HEK293T (cell line): ENCODE data around the gene BTN3A1.

Experiments used
- CTBP1 ChIP-seq: fragments of 450-650 bp; IDR thresholded peaks from 2 replicates; pipeline ENCODE4 v1.6.1; 2016; ENCODE audit warnings: borderline replicate concordance
- ELF4 ChIP-seq: fragments of 450-650 bp; IDR thresholded peaks from 2 replicates; pipeline ENCODE4 v1.6.1; 2017; ENCODE audit warnings: antibody characterized with exemption
- FOXK2 ChIP-seq: fragments of 450-650 bp; IDR thresholded peaks from 2 replicates; pipeline ENCODE4 v1.6.1; 2016; ENCODE audit warnings: mild to moderate bottlenecking
- FOXM1 ChIP-seq: fragments of 450-650 bp; IDR thresholded peaks from 2 replicates; pipeline ENCODE4 v1.6.1; 2017; ENCODE audit warnings: mild to moderate bottlenecking, borderline replicate concordance
- HDGF ChIP-seq: fragments of 450-650 bp; IDR thresholded peaks from 2 replicates; pipeline ENCODE4 v1.6.1; 2017; ENCODE audit warnings: antibody characterized with exemption, borderline replicate concordance
- L3MBTL2 ChIP-seq: fragments of 450-650 bp; conservative IDR thresholded peaks from 2 replicates; pipeline ENCODE4 v1.6.1; 2016; ENCODE audit warnings: mild to moderate bottlenecking
- PKNOX1 ChIP-seq: fragments of 450-650 bp; IDR thresholded peaks from 2 replicates; pipeline ENCODE4 v1.6.1; 2016
- SP1 ChIP-seq: fragments of 450-650 bp; IDR thresholded peaks from 2 replicates; pipeline ENCODE4 v1.6.1; 2017
- SUZ12 ChIP-seq: fragments of 450-650 bp; IDR thresholded peaks from 2 replicates; pipeline ENCODE4 v1.6.1; 2016; ENCODE audit warnings: mild to moderate bottlenecking
- TARDBP ChIP-seq: fragments of 450-650 bp; IDR thresholded peaks from 2 replicates; pipeline ENCODE4 v1.6.1; 2016
- ZNF384 ChIP-seq: fragments of 450-650 bp; IDR thresholded peaks from 2 replicates; pipeline ENCODE4 v1.6.1; 2016

GRCh38 chr6:26452631-26453235 is 50.7 kb downstream of the BTN3A1 start:
- TF ChIP-seq SUZ12 (no peak), L3MBTL2 (no peak), SP1 (no peak), ELF4 (no peak), FOXM1 (no peak), FOXK2 (no peak), HDGF (no peak), ZNF384 (no peak), CTBP1 (no peak), TARDBP (no peak), PKNOX1 (no peak)
